ENCODE measurements around the gene FANCL.
"Not testable (repeated sequence)": the region's sequence is repeated elsewhere in the genome, so short reads cannot be mapped to it uniquely, and the experiment has no call there.

Gene FANCL

GRCh38 chr2:58240670-58241545 is at the start of gene FANCL:
Gene FANCL (minus strand): TSS chr2:58241325. CDS start chr2:58241313, 12 bp downstream.
- H3K4me1 ChIP-seq (ENCODE audit: insufficient read depth, low read length) = peaks cover 50% of the 10 kb centered on the region
- peak within 1 kb of the TSS; percentile 96 for H3K9ac ChIP-seq (ENCODE audit: low read depth, low read length)
- H3K79me2 ChIP-seq (ENCODE audit: insufficient read depth, low read length) = peaks cover 56% of the 10 kb centered on the region
- H3K9me3 ChIP-seq (ENCODE audit: insufficient read depth, low read length, severe bottlenecking) = no peaks in the 10 kb centered on the region
- peaks cover 14% of the 10 kb centered on the region; the same call in 1 of the 2 replicates for H4K20me1 ChIP-seq (ENCODE audit: insufficient read depth, low read length)
- peak within 1 kb of the TSS; percentile 84 for H3K4me2 ChIP-seq (ENCODE audit: insufficient read depth, low read length)
- peak within 1 kb of the TSS; percentile 98 for H3K27ac ChIP-seq (ENCODE audit: low read length)
- ATAC-seq (ENCODE audit: insufficient read depth, low read depth) (peak; percentile 86), DNase-seq (peak; percentile 87)
- no peaks in the 10 kb centered on the region; the same call in 1 of the 2 replicates for H3K36me3 ChIP-seq (ENCODE audit: insufficient read depth, low read length)
- TF ChIP-seq CTCF (IDR thresholded peaks at IDR 0.05; ENCODE audit: borderline replicate concordance, extremely low read depth, low read length, poor library complexity, severe bottlenecking) = peak; percentile 24
- TF ChIP-seq EZH2 (IDR thresholded peaks at IDR 0.05; ENCODE audit: borderline replicate concordance, low read depth, low read length, severe bottlenecking) = no peak
- peak within 1 kb of the TSS; percentile 99 for H2AFZ ChIP-seq (ENCODE audit: low read depth, low read length)
- no peaks in the 10 kb centered on the region for H3K27me3 ChIP-seq (ENCODE audit: insufficient read depth, low read length, poor library complexity)
- H3K4me3 ChIP-seq (ENCODE audit: low read depth in 1 of 2, low read length in 2 of 2) = peak within 1 kb of the TSS; percentile 84 to 93

- Histone ChIP-seq H3K4me1 (ENCODE audit: insufficient read depth, low read length) (no peaks in the 10 kb centered on the region), H2AFZ (ENCODE audit: low read depth, low read length) (no peak overlapping the region), H4K20me1 (ENCODE audit: insufficient read depth, low read length) (no peaks in the 10 kb centered on the region), H3K27me3 (ENCODE audit: insufficient read depth, low read length, poor library complexity) (peaks cover 5% of the 10 kb centered on the region), H3K9ac (ENCODE audit: low read depth, low read length) (no peak overlapping the region), H3K79me2 (ENCODE audit: insufficient read depth, low read length) (no peaks in the 10 kb centered on the region), H3K4me3 (ENCODE audit: low read depth in 1 of 2, low read length in 2 of 2) (no peak overlapping the region), H3K36me3 (ENCODE audit: insufficient read depth, low read length) (no peaks in the 10 kb centered on the region), H3K4me2 (ENCODE audit: insufficient read depth, low read length) (no peak overlapping the region), H3K9me3 (ENCODE audit: insufficient read depth, low read length, severe bottlenecking) (no peaks in the 10 kb centered on the region), H3K27ac (ENCODE audit: low read length) (no peak overlapping the region)
- TF ChIP-seq EZH2 (IDR thresholded peaks at IDR 0.05; ENCODE audit: borderline replicate concordance, low read depth, low read length, severe bottlenecking) (no peak), CTCF (IDR thresholded peaks at IDR 0.05; ENCODE audit: borderline replicate concordance, extremely low read depth, low read length, poor library complexity, severe bottlenecking) (no peak)
- ATAC-seq (ENCODE audit: insufficient read depth, low read depth) (no peak), DNase-seq (no peak)
Observed at GRCh38 chr2:58289029-58289428, 47.9 kb upstream of the FANCL start.

GRCh38 chr2:58283931-58284330 is 42.8 kb upstream of the FANCL start:
- no peak for DNase-seq
- no peaks in the 10 kb centered on the region for H3K36me3 ChIP-seq (ENCODE audit: insufficient read depth, low read length)
- no peaks in the 10 kb centered on the region for H3K79me2 ChIP-seq (ENCODE audit: insufficient read depth, low read length)
- no peaks in the 10 kb centered on the region for H3K4me1 ChIP-seq (ENCODE audit: insufficient read depth, low read length)
- ATAC-seq (ENCODE audit: insufficient read depth, low read depth) = no peak
- H3K9me3 ChIP-seq (ENCODE audit: insufficient read depth, low read length, severe bottlenecking) = no peaks in the 10 kb centered on the region
- H3K27ac ChIP-seq (ENCODE audit: low read length) = no peak overlapping the region
- H3K9ac ChIP-seq (ENCODE audit: low read depth, low read length) = no peak overlapping the region
- peaks cover 2% of the 10 kb centered on the region for H3K27me3 ChIP-seq (ENCODE audit: insufficient read depth, low read length, poor library complexity)
- no peak overlapping the region for H3K4me3 ChIP-seq (ENCODE audit: low read depth in 1 of 2, low read length in 2 of 2)
- H4K20me1 ChIP-seq (ENCODE audit: insufficient read depth, low read length) = no peaks in the 10 kb centered on the region
- no peak overlapping the region for H2AFZ ChIP-seq (ENCODE audit: low read depth, low read length)
- H3K4me2 ChIP-seq (ENCODE audit: insufficient read depth, low read length) = no peak overlapping the region
- no peak for TF ChIP-seq EZH2 (IDR thresholded peaks at IDR 0.05; ENCODE audit: borderline replicate concordance, low read depth, low read length, severe bottlenecking)
- TF ChIP-seq CTCF (IDR thresholded peaks at IDR 0.05; ENCODE audit: borderline replicate concordance, extremely low read depth, low read length, poor library complexity, severe bottlenecking) = no peak

- not testable (repeated sequence) for H3K27me3 ChIP-seq (ENCODE audit: insufficient read depth, low read length, poor library complexity); H3K79me2 ChIP-seq (ENCODE audit: insufficient read depth, low read length); H3K9me3 ChIP-seq (ENCODE audit: insufficient read depth, low read length, severe bottlenecking); H3K27ac ChIP-seq (ENCODE audit: low read length); H2AFZ ChIP-seq (ENCODE audit: low read depth, low read length); H3K4me2 ChIP-seq (ENCODE audit: insufficient read depth, low read length); H3K4me1 ChIP-seq (ENCODE audit: insufficient read depth, low read length); ATAC-seq (ENCODE audit: insufficient read depth, low read depth); H4K20me1 ChIP-seq (ENCODE audit: insufficient read depth, low read length); DNase-seq; H3K4me3 ChIP-seq (ENCODE audit: low read depth in 1 of 2, low read length in 2 of 2); H3K36me3 ChIP-seq (ENCODE audit: insufficient read depth, low read length); H3K9ac ChIP-seq (ENCODE audit: low read depth, low read length)
Observed at GRCh38 chr2:58275144-58275543, 34.0 kb upstream of the FANCL start.
